Common myeloid progenitor, CD34-positive (primary cell): Measurements from ENCODE around the gene SUSD4.

Experiments
- CTCF ChIA-PET: fragments of 350-600 bp; sonication (Branson Sonifier 250); formaldehyde crosslinking; loops from one replicate; lab custom pipeline; 2021; ENCODE audit warnings: antibody characterized with exemption; lab: Charles Lee
- POLR2A ChIA-PET: fragments of 350-600 bp; sonication (Branson Sonifier 250); formaldehyde crosslinking; loops from one replicate; lab custom pipeline; 2021; ENCODE audit warnings: antibody characterized with exemption; lab: Charles Lee
- DNase-seq, 3 donors: peaks; one replicate each; pipeline versions ENCODE4 v3.0.0 to v3.0.0-alpha.2; 2013
- H3K27ac ChIP-seq, 2 experiments: 1 replicate in 1 of 2; 2 replicates in 1 of 2; pipeline ENCODE4 v1.7.0; 2013; ENCODE audit warnings: inconsistent platforms in 2 of 2, low read length in 2 of 2, mild to moderate bottlenecking in 2 of 2, low read depth in 1 of 2, moderate library complexity in 1 of 2; ENCODE audit not compliant: severe bottlenecking in 2 of 2, insufficient read depth in 1 of 2, poor library complexity in 1 of 2
- H3K27me3 ChIP-seq, 5 experiments: replicated peaks in 2 of 5; 1 replicate in 3 of 5; 2 replicates in 2 of 5; pipeline versions ENCODE4 v1.6.1 to v1.7.0; 2013; ENCODE audit warnings: low read length in 4 of 5, mild to moderate bottlenecking in 2 of 5, moderate library complexity in 2 of 5, inconsistent platforms in 1 of 5; ENCODE audit not compliant: insufficient read depth in 5 of 5, control insufficient read depth in 4 of 5
- H3K36me3 ChIP-seq, 4 experiments: 1 replicate in 2 of 4; 2 replicates in 2 of 4; pipeline versions ENCODE4 v1.6.1 to v1.7.0; 2013; ENCODE audit warnings: low read length in 3 of 4, control low read depth in 1 of 4, mild to moderate bottlenecking in 1 of 4; ENCODE audit not compliant: control insufficient read depth in 4 of 4, insufficient read depth in 4 of 4
- H3K4me1 ChIP-seq, 4 experiments: 1 replicate in 3 of 4; 2 replicates in 1 of 4; pipeline versions ENCODE4 v1.6.1 to v1.7.1; 2013; ENCODE audit warnings: low read length in 3 of 4, mild to moderate bottlenecking in 3 of 4, control low read depth in 1 of 4, inconsistent platforms in 1 of 4, moderate library complexity in 1 of 4; ENCODE audit not compliant: control insufficient read depth in 4 of 4, insufficient read depth in 4 of 4; ENCODE audit errors: control extremely low read depth in 1 of 4
- H3K4me3 ChIP-seq, 7 experiments: 1 replicate in 4 of 7; 2 replicates in 3 of 7; pipeline versions ENCODE4 v1.5.1 to v1.7.0; 2013; ENCODE audit warnings: mild to moderate bottlenecking in 7 of 7, low read length in 6 of 7, moderate library complexity in 6 of 7, inconsistent platforms in 2 of 7, low read depth in 2 of 7, control low read depth in 1 of 7; ENCODE audit not compliant: insufficient read depth in 4 of 7, control insufficient read depth in 1 of 7; ENCODE audit errors: extremely low read depth in 1 of 7
- H3K9me3 ChIP-seq, 5 experiments: 1 replicate in 4 of 5; 2 replicates in 1 of 5; pipeline versions ENCODE4 v1.6.1 to v1.7.1; 2013; ENCODE audit warnings: low read length in 4 of 5, mild to moderate bottlenecking in 2 of 5, inconsistent platforms in 1 of 5, low read depth in 1 of 5, moderate library complexity in 1 of 5; ENCODE audit not compliant: control insufficient read depth in 4 of 5, insufficient read depth in 2 of 5; ENCODE audit errors: control extremely low read depth in 1 of 5
- WGBS: methylation state at CpG from one replicate; pipeline ENCODE4 v1.1.5; 2013; ENCODE audit not compliant: insufficient coverage; 5-methylcytosine and 5-hydroxymethylcytosine counted together

Gene SUSD4

DNA sequence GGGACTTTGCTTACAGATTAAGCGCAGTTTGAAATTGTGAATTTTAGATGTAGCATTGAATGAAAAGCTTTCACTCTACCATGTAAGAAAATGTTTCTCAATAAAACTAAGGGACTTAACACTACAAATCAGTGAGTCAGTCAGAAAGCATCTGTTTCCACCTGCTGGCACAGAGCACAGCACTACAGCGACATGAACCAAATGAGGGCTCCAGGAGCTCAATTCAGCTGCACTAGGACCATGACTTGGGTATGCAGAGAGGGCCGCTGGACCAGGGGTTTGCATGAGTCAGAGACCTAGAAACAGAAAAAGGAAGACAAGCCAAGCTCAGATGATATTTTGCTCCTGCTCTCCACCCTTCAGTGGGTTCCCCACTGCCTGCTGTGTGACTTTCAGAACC, 5.2 kb downstream of the SUSD4 start:
- peaks cover 0 to 9% (median 3%) of the 10 kb centered on the region in 4 experiments for H3K4me1 ChIP-seq
- H3K4me3 ChIP-seq = no peak overlapping the region
- peak in 2 of 3 donors; percentile 22 to 23 for DNase-seq
- ChIA-PET POLR2A (interaction anchor here (0.6 kb wide), 1 partner anchor 300 kb away, joined by 3 read pairs; no protein-coding TSS in a partner anchor), CTCF (interaction anchor here (0.9 to 1.1 kb wide), 2 partner anchors 19 to 225 kb away, joined by 3 to 4 read pairs; no protein-coding TSS in a partner anchor)
- H3K27me3 ChIP-seq = peaks cover 0 to 66% (median 19%) of the 10 kb centered on the region in 5 experiments
- no peaks in the 10 kb centered on the region for H3K9me3 ChIP-seq
- no peak overlapping the region for H3K27ac ChIP-seq
- 92% methylated on average over 2 of the region's 3 CpGs for WGBS
- no peaks in the 10 kb centered on the region for H3K36me3 ChIP-seq

GRCh38 chr1:223355699-223356098, 8.3 kb downstream of the SUSD4 start:
- Histone ChIP-seq H3K4me3 (no peak overlapping the region), H3K36me3 (no peaks in the 10 kb centered on the region), H3K4me1 (no peaks in the 10 kb centered on the region), H3K27ac (no peak overlapping the region), H3K27me3 (peaks cover 0 to 59% (median 17%) of the 10 kb centered on the region in 5 experiments), H3K9me3 (no peaks in the 10 kb centered on the region)
- POLR2A ChIA-PET = no interaction called here
- DNase-seq = no peak
- CTCF ChIA-PET = no interaction called here
- no CpG with 5 or more reads among the region's 2 CpGs for WGBS

- no peaks in the 10 kb centered on the region for H3K4me1 ChIP-seq
- CTCF ChIA-PET = no interaction called here
- no peaks in the 10 kb centered on the region for H3K36me3 ChIP-seq
- DNase-seq = no peak
- H3K27ac ChIP-seq = no peak overlapping the region
- POLR2A ChIA-PET = interaction anchor here (0.6 kb wide), 1 partner anchor 131 kb away, joined by 3 read pairs; no protein-coding TSS in a partner anchor
- no peak overlapping the region for H3K4me3 ChIP-seq
- WGBS = 100% methylated on average over 2 of the region's 6 CpGs
- H3K27me3 ChIP-seq = peaks cover 0 to 43% (median 15%) of the 10 kb centered on the region in 5 experiments
- H3K9me3 ChIP-seq = no peaks in the 10 kb centered on the region
These were observed 10.0 kb downstream of the SUSD4 start for GRCh38 chr1:223353939-223354338.

DNA sequence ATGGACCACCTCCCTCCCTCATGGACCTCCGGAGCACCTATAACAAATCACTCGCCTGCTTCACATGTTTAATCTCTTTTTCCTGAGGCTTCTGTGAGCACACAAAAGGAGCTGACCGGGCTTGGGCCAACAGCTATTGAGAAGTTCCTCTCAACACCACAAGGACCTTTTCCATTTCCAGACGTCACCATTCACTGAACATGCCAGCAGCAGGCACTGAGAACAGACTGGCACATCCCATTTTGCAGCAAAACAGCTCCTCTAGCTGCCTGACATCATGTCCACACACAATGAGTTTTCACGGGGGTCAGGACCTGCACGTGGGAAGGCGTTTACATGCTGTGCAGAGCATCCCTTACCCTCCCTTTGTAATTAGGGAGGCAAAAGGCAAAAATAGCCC, 11.0 kb downstream of the SUSD4 start:
- peaks cover 0 to 36% (median 15%) of the 10 kb centered on the region in 5 experiments for H3K27me3 ChIP-seq
- H3K36me3 ChIP-seq = no peaks in the 10 kb centered on the region
- H3K4me3 ChIP-seq = no peak overlapping the region
- WGBS = 54% methylated on average over 7 of the region's 7 CpGs
- H3K9me3 ChIP-seq = no peaks in the 10 kb centered on the region
- POLR2A ChIA-PET = no interaction called here
- CTCF ChIA-PET = no interaction called here
- no peak for DNase-seq
- no peaks in the 10 kb centered on the region for H3K4me1 ChIP-seq
- no peak overlapping the region for H3K27ac ChIP-seq

DNA sequence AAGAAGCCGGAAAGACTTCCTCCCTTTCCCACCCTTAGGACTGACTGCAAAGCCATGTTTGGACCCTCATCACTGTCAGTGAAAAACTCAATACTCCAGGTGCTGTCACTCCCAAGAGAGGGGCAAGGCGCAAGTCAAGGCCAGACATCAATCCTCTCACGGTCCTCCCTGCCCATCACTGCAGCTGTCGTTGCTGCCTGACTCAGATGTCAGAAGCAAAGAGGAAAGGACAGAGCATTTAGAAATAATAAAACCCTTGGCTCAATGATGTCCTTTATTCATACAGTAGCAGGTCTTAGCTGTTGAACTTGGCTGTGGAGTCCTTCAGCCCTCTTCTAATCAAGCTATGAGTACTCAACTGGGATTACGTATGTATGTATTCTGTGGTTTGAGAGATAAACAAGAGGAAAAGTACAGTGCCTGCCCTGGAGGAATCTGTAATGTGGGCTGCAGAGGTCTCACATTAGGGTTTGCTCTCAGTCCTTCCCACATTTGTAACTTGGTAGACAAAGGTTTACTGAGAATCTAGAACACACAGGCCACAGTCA, 13.5 kb downstream of the SUSD4 start:
- Histone ChIP-seq H3K4me3 (no peak overlapping the region), H3K9me3 (no peaks in the 10 kb centered on the region), H3K27me3 (peaks cover 0 to 31% (median 12%) of the 10 kb centered on the region in 5 experiments), H3K27ac (no peak overlapping the region), H3K4me1 (no peaks in the 10 kb centered on the region), H3K36me3 (no peaks in the 10 kb centered on the region)
- POLR2A ChIA-PET = no interaction called here
- no peak for DNase-seq
- CTCF ChIA-PET = no interaction called here
- 83% methylated on average over 2 of the region's 5 CpGs for WGBS

DNA sequence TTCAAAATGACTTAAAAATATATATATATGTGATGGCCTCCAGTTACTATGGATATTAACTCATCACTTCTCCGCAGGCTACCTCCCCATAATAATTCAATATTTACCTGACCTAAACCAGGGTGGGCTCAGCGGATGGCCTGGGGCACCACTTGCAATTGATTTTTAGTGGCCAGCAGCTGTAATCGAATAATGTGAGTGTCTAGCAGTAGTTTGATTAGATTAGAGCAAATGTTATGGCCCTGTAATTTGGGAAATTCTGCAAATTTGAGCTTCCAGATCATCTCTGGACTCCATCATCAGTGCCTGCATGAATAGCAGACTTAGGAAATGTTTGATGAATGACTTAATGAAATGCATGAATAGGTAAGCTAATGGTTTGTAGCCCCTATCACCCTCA, 14.7 kb downstream of the SUSD4 start:
- Histone ChIP-seq H3K4me1 (no peaks in the 10 kb centered on the region), H3K4me3 (no peak overlapping the region), H3K9me3 (no peaks in the 10 kb centered on the region), H3K36me3 (no peaks in the 10 kb centered on the region), H3K27me3 (peaks cover 0 to 26% (median 9%) of the 10 kb centered on the region in 5 experiments), H3K27ac (no peak overlapping the region)
- DNase-seq = no peak
- POLR2A ChIA-PET = no interaction called here
- no CpG with 5 or more reads among the region's 3 CpGs for WGBS
- CTCF ChIA-PET = no interaction called here

- no peaks in the 10 kb centered on the region for H3K4me1 ChIP-seq
- no peak overlapping the region for H3K27ac ChIP-seq
- no peaks in the 10 kb centered on the region for H3K36me3 ChIP-seq
- no peak overlapping the region for H3K4me3 ChIP-seq
- H3K27me3 ChIP-seq = peaks cover 0 to 20% (median 9%) of the 10 kb centered on the region in 5 experiments
- WGBS = 88% methylated on average over 1 of the region's 2 CpGs
- no peaks in the 10 kb centered on the region for H3K9me3 ChIP-seq
- no peak for DNase-seq
- ChIA-PET CTCF (no interaction called here), POLR2A (no interaction called here)
These were observed 15.5 kb downstream of the SUSD4 start for GRCh38 chr1:223348439-223348838.
